Muscle layer of duodenum (tissue), 2 donors: Measurements from ENCODE around the gene ZNF559.
"Not testable (repeated sequence)": the region's sequence is repeated elsewhere in the genome, so short reads cannot be mapped to it uniquely, and the experiment has no call there.

Source experiments
- H3K27ac ChIP-seq: one replicate; pipeline ENCODE4 v1.7.0; 2013; ENCODE audit warnings: mild to moderate bottlenecking, low read length
- H3K27me3 ChIP-seq: one replicate; pipeline ENCODE4 v1.7.0; 2013; ENCODE audit warnings: low read depth, mild to moderate bottlenecking, control low read depth, low read length
- H3K36me3 ChIP-seq, 2 donors: one replicate each; pipeline ENCODE4 v1.7.0; 2013; ENCODE audit warnings: low read length in 2 of 2, control low read depth in 1 of 2, mild to moderate bottlenecking in 1 of 2; ENCODE audit not compliant: insufficient read depth in 2 of 2, control insufficient read depth in 1 of 2
- H3K4me1 ChIP-seq, 2 donors: one replicate each; pipeline ENCODE4 v1.7.0; 2013; ENCODE audit warnings: low read length in 2 of 2, mild to moderate bottlenecking in 2 of 2, control low read depth in 1 of 2, moderate library complexity in 1 of 2; ENCODE audit not compliant: insufficient read depth in 2 of 2, control insufficient read depth in 1 of 2
- H3K4me3 ChIP-seq, 2 donors: one replicate each; pipeline ENCODE4 v1.7.0; 2013; ENCODE audit warnings: low read length in 2 of 2, low read depth in 1 of 2, mild to moderate bottlenecking in 1 of 2
- H3K9me3 ChIP-seq, 2 donors: one replicate each; pipeline ENCODE4 v1.7.0; 2013; ENCODE audit warnings: low read length in 2 of 2, control low read depth in 1 of 2, mild to moderate bottlenecking in 1 of 2; ENCODE audit not compliant: control insufficient read depth in 1 of 2
- donor health status: healthy.

ZNF559 gene

DNA sequence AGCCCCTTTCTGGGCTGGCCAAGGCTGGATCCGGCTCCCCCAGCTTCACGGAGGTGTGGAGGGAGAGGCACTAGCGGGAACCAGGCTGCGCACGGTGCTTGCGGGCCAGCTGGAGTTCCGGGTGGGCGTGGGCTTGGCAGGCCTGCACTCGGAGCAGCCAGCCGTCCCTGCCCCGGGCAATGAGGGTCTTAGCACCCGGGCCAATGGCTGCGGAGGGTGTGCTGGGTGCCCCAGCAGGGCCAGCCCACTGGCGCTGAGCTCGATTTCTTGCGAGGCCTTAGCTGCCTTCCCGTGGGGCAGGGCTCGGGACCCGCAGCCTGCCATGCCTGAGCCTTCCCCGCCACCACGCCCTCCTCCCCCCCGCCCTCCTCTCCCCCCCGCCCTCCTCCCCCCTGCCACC is 2.6 kb upstream of the ZNF559 start:
- H3K9me3 ChIP-seq, result peaks cover 0 to 8% of the 10 kb centered on the region in 2 donors

GRCh38 chr19:9321756-9322155 is 2.2 kb upstream of the ZNF559 start:
- not testable (repeated sequence) for H3K27ac ChIP-seq, H3K4me3 ChIP-seq, H3K9me3 ChIP-seq, H3K27me3 ChIP-seq
- peaks cover 0 to 11% of the 10 kb centered on the region in 2 donors for H3K4me1 ChIP-seq
- peaks cover 0 to 13% of the 10 kb centered on the region in 2 donors for H3K36me3 ChIP-seq

More for the DNA sequence above, 2.6 kb upstream of the ZNF559 start:
- H3K27me3 ChIP-seq, result no peaks in the 10 kb centered on the region
- peaks cover 0 to 9% of the 10 kb centered on the region in 2 donors for H3K36me3 ChIP-seq
- no peak overlapping the region for H3K4me3 ChIP-seq
- no peak overlapping the region for H3K27ac ChIP-seq
- peaks cover 0 to 11% of the 10 kb centered on the region in 2 donors for H3K4me1 ChIP-seq

DNA sequence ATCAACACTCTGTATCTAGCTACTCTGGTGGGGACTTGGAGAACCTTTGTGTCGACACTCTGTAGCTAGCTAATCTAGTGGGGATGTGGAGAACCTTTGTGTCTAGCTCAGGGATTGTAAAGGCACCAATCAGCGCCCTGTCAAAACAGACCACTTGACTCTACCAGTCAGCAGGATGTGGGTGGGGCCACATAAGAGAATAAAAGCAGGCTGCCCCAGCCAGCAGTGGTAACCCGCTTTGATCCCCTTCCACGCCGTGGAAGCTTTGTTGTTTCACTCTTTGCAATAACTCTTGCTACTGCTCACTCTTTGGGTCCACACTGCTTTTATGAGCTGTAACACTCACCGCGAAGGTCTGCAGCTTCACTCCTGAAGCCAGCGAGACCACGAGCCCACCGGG is 1.8 kb upstream of the ZNF559 start:
- H3K27me3 ChIP-seq, H3K27ac ChIP-seq, H3K4me3 ChIP-seq: not testable (repeated sequence)
- H3K4me1 ChIP-seq, result peaks cover 0 to 11% of the 10 kb centered on the region in 2 donors
- peaks cover 0 to 12% of the 10 kb centered on the region in 2 donors for H3K9me3 ChIP-seq
- peaks cover 0 to 17% of the 10 kb centered on the region in 2 donors for H3K36me3 ChIP-seq

GRCh38 chr19:9323557-9323918 is 441 bp upstream of the ZNF559 start:
- Histone ChIP-seq H3K27me3 (no peaks in the 10 kb centered on the region), H3K36me3 (peaks cover 0 to 30% of the 10 kb centered on the region in 2 donors), H3K4me3 (peak overlapping the region; percentile 86 to 96), H3K9me3 (peaks cover 6 to 25% of the 10 kb centered on the region in 2 donors), H3K4me1 (peaks cover 0 to 11% of the 10 kb centered on the region in 2 donors), H3K27ac (peak overlapping the region; percentile 88)

DNA sequence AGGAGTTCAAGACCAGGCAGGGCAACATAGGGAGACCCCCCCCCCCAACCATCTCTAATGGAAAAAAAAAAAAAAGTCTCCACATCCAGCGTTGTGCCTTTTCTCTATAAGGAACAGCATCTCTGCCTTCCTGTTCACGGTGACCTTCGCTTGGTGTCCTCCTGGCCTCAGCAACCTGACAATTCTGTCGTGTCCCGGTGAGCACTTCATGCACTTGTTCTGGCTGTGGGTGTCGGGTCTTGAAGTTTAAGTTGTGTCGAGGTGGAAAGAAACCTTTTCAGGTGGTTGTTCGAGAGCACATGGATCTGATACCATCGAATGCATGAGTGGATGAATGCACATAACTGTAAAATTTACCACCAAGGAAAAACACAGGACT is 594 bp downstream of the ZNF559 start:
- Histone ChIP-seq H3K9me3 (peaks cover 10 to 32% of the 10 kb centered on the region in 2 donors), H3K27ac (peak overlapping the region; percentile 88), H3K4me1 (peaks cover 0 to 11% of the 10 kb centered on the region in 2 donors), H3K36me3 (peaks cover 0 to 37% of the 10 kb centered on the region in 2 donors), H3K4me3 (peak overlapping the region; percentile 86 to 96), H3K27me3 (no peaks in the 10 kb centered on the region)

DNA sequence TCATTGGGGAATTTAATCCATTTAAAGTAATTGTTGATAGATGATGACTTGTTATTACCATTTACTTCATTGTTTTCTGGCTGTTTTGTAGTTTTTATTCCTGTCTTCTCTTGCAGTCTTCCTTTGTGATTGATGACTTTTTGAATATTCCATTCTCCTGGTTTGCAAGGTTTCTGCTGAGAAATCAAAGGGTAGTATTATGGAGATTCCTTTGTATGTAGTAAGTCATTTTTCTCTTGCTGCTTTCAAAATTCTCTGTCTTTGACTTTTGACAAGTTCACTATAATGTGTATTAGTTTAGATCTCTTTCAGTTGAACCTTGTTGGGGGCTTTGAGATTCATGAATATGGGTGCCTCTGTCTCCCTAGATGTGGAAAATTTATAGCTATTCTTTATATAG is 6.0 kb downstream of the ZNF559 start:
- H3K36me3 ChIP-seq, result peaks cover 13 to 82% of the 10 kb centered on the region in 2 donors
- peaks cover 52 to 75% of the 10 kb centered on the region in 2 donors for H3K9me3 ChIP-seq
- no peaks in the 10 kb centered on the region for H3K27me3 ChIP-seq
- peaks cover 0 to under 1% of the 10 kb centered on the region in 2 donors for H3K4me1 ChIP-seq
- H3K27ac ChIP-seq, result no peak overlapping the region
- peak overlapping the region in 1 of 2 donors; percentile 55 for H3K4me3 ChIP-seq

DNA sequence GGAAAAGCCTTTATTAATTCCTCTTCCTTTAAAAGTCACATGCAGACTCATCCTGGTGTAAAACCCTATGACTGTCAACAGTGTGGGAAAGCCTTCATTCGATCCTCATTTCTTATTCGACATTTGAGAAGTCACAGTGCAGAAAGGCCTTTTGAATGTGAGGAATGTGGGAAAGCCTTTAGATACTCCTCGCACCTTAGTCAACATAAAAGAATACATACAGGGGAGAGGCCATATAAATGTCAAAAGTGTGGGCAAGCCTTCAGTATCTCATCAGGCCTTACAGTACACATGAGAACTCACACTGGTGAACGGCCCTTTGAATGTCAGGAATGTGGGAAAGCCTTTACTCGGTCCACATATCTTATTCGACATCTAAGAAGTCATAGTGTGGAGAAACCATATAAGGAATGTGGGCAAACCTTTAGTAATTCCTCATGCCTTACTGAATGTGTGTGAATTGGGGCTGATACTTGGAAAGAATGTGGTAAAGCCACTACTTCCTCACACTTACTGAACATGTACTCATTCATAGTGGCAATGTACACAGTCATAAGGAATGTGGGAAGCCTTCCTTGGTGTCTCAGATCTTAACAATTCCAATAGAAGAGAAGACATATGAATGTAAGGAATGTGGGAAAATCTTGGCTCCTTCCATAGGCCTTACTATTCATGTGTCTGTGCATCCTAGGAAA is 18.8 kb downstream of the ZNF559 start:
- peaks cover 78 to 92% of the 10 kb centered on the region in 2 donors for H3K9me3 ChIP-seq
- H3K27me3 ChIP-seq, result no peaks in the 10 kb centered on the region
- no peak overlapping the region for H3K27ac ChIP-seq
- H3K4me3 ChIP-seq, result peak overlapping the region; percentile 30 to 51
- H3K36me3 ChIP-seq, result peaks cover 31 to 90% of the 10 kb centered on the region in 2 donors
- H3K4me1 ChIP-seq, result no peaks in the 10 kb centered on the region

DNA sequence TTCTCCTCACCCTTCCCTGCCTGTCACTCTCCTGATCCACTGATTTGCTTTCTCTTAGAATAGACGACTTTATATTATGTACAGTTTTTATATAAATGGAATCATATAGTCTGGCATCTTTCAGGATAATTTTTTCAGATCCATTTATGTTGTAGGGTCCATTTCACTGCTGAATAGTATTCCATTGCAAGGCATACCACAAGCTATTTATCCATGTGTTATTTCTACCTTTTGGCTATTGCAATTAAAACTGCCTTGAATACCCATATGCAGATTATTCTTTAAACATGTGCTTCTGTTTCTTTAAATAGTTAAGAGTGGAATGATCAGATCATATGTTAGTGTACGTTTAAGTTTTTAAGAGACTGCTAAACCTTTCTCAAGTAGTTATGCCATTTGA is 21.0 kb downstream of the ZNF559 start:
- peak overlapping the region in 1 of 2 donors; percentile 51 for H3K4me3 ChIP-seq
- H3K27me3 ChIP-seq, result no peaks in the 10 kb centered on the region
- peaks cover 27 to 88% of the 10 kb centered on the region in 2 donors for H3K36me3 ChIP-seq
- H3K9me3 ChIP-seq, result peaks cover 67 to 94% of the 10 kb centered on the region in 2 donors
- H3K27ac ChIP-seq, result no peak overlapping the region
- no peaks in the 10 kb centered on the region for H3K4me1 ChIP-seq

- peaks cover 50 to 89% of the 10 kb centered on the region in 2 donors for H3K9me3 ChIP-seq
- no peak overlapping the region for H3K27ac ChIP-seq
- no peaks in the 10 kb centered on the region for H3K4me1 ChIP-seq
- peaks cover 3 to 82% of the 10 kb centered on the region in 2 donors for H3K36me3 ChIP-seq
- H3K27me3 ChIP-seq, result no peaks in the 10 kb centered on the region
- H3K4me3 ChIP-seq, result peak overlapping the region; percentile 12 to 59
Observed at GRCh38 chr19:9348253-9348652, 24.3 kb downstream of the ZNF559 start.

DNA sequence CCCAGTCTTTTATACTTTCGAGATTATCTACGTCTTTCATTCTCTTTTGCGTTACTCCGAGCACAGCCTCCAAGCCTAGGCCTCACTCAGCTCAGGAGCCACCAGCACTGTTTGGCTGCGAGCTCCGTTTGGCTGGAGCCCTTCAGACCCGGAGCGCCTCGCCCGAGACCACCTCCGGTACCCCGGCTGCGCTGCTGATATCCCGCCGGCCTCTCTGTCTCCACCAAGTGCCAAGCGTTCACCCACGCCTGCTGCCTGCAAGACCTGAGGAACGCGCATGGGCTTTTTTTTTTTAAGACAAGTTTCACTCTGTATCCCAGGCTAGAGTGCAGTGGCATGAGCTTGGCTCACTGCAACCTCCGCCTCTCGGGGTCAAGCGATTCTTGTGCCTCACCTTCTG is 24.7 kb downstream of the ZNF559 start:
- Histone ChIP-seq H3K36me3 (peaks cover 0 to 79% of the 10 kb centered on the region in 2 donors), H3K4me1 (no peaks in the 10 kb centered on the region), H3K9me3 (peaks cover 46 to 88% of the 10 kb centered on the region in 2 donors), H3K4me3 (peak overlapping the region; percentile 12 to 59), H3K27ac (no peak overlapping the region), H3K27me3 (no peaks in the 10 kb centered on the region)

DNA sequence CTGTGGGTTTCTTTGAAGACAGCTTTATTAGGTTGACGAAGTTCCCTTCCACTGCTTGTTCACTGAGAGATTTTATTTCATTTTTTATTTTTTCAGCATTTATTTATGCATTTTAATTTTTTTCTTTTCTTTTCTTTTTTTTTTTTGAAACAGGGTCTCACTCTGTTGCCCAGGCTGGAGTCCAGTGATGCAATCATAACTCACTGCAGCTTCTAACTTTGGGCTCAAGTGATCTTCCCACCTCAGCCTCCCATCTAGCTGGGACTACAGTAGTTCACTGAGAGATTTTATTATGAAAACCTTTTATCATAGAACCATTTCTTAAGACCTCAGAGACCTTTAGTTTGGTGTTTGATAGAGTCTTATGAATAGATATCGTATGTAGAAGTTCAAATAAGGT is 28.5 kb downstream of the ZNF559 start:
- no peaks in the 10 kb centered on the region for H3K27me3 ChIP-seq
- peak overlapping the region in 1 of 2 donors; percentile 20 for H3K4me3 ChIP-seq
- peaks cover 0 to 78% of the 10 kb centered on the region in 2 donors for H3K36me3 ChIP-seq
- H3K4me1 ChIP-seq, result no peaks in the 10 kb centered on the region
- H3K27ac ChIP-seq, result no peak overlapping the region
- peaks cover 29 to 85% of the 10 kb centered on the region in 2 donors for H3K9me3 ChIP-seq
